T1000 (cell line): ENCODE measurements around the gene TRIB2.

Source experiments
- DNase-seq: peaks from one replicate; lab custom pipeline; 2025; ENCODE audit warnings: mixed read lengths; lab: John Stamatoyannopoulos, UW

The TRIB2 gene

GRCh38 chr2:12742891-12743290, 26.2 kb downstream of the TRIB2 start:
- DNase-seq = no peak

- DNase-seq = no peak
Measured at GRCh38 chr2:12750166-12750905, 33.6 kb downstream of the TRIB2 start.

GRCh38 chr2:12754643-12755042, 37.9 kb downstream of the TRIB2 start:
- DNase-seq = no peak

- DNase-seq = no peak
Measured at GRCh38 chr2:12755384-12755783, 38.6 kb downstream of the TRIB2 start.

- DNase-seq = no peak
Measured at GRCh38 chr2:12759248-12759647, 42.5 kb downstream of the TRIB2 start.

GRCh38 chr2:12761104-12761503, 44.4 kb downstream of the TRIB2 start:
- no peak for DNase-seq

- DNase-seq = no peak
Measured at GRCh38 chr2:12762337-12762736, 45.6 kb downstream of the TRIB2 start.

- DNase-seq = no peak
Measured at GRCh38 chr2:12762976-12763375, 46.2 kb downstream of the TRIB2 start.

- no peak for DNase-seq
Measured at GRCh38 chr2:12763486-12763885, 46.8 kb downstream of the TRIB2 start.

GRCh38 chr2:12764075-12764730, 47.5 kb downstream of the TRIB2 start:
- no peak for DNase-seq

GRCh38 chr2:12764849-12765605, 48.3 kb downstream of the TRIB2 start:
- DNase-seq = no peak

- no peak for DNase-seq
Measured at GRCh38 chr2:12766421-12766879, 49.7 kb downstream of the TRIB2 start.

- no peak for DNase-seq
Measured at GRCh38 chr2:12767541-12767940, 50.8 kb downstream of the TRIB2 start.

- no peak for DNase-seq
Measured at GRCh38 chr2:12767996-12768624, 51.4 kb downstream of the TRIB2 start.

- DNase-seq = no peak
Measured at GRCh38 chr2:12769492-12770105, 52.9 kb downstream of the TRIB2 start.

- DNase-seq = no peak
Measured at GRCh38 chr2:12770300-12770968, 53.7 kb downstream of the TRIB2 start.

GRCh38 chr2:12771154-12771553, 54.4 kb downstream of the TRIB2 start:
- DNase-seq = no peak

- no peak for DNase-seq
Measured at GRCh38 chr2:12773586-12774394, 57.1 kb downstream of the TRIB2 start.

GRCh38 chr2:12774395-12774727, 57.6 kb downstream of the TRIB2 start:
- no peak for DNase-seq

- DNase-seq = no peak
Measured at GRCh38 chr2:12776521-12776961, 59.8 kb downstream of the TRIB2 start.

GRCh38 chr2:12778369-12778768, 61.6 kb downstream of the TRIB2 start:
- no peak for DNase-seq
